Measurements from ENCODE around the gene TAF5L. TPM values are rescaled to one million over a fixed set of nuclear protein-coding genes. Genes with fewer than 3 reads are reported as not detected.

TAF5L gene
- polyA plus RNA-seq, 2 of the 4 experiments (the other 2 are of a cell fraction), result 17.4 to 25.0 TPM

- TF ChIP-seq CHD4 (IDR thresholded peaks at IDR 0.05; ENCODE audit: borderline replicate concordance) (no peak), PHF8 (IDR thresholded peaks at IDR 0.05; ENCODE audit: borderline replicate concordance, low read depth) (no peak), HES2 (IDR thresholded peaks at IDR 0.05) (no peak), CBX8 (IDR thresholded peaks at IDR 0.05) (no peak)
Measured at GRCh38 chr1:229563701-229564100, 62.2 kb downstream of the TAF5L start (continued).

- POLR2A ChIA-PET, result no interaction called here
- H3K4me3 ChIP-seq, result no peak overlapping the region
- H3K27ac ChIP-seq, result no peak overlapping the region
- TF ChIP-seq BHLHE40 (IDR thresholded peaks at IDR 0.05; ENCODE audit: low read depth, low read length), result no peak
- no peak for TF ChIP-seq KDM1A (IDR thresholded peaks at IDR 0.05; ENCODE audit: low read depth)
- TF ChIP-seq HOXA7 (CRISPR knock-in tag; IDR thresholded peaks at IDR 0.05), result no peak
- no peak for TF ChIP-seq HES2 (IDR thresholded peaks at IDR 0.05)
- TF ChIP-seq ZFP36 (IDR thresholded peaks at IDR 0.05; ENCODE audit: borderline replicate concordance, partially characterized antibody), result no peak
- no peak for TF ChIP-seq EHMT2 (IDR thresholded peaks at IDR 0.05; ENCODE audit: low read depth)
- no peak for TF ChIP-seq E2F6 (IDR thresholded peaks at IDR 0.05; ENCODE audit: borderline replicate concordance, low read depth)
- TF ChIP-seq MAX (IDR thresholded peaks at IDR 0.05), result no peak
- TF ChIP-seq RFX5 (IDR thresholded peaks at IDR 0.05), result no peak
- no peak for TF ChIP-seq KDM5A (IDR thresholded peaks at IDR 0.05)
- no peak for TF ChIP-seq ESRRA (IDR thresholded peaks at IDR 0.05; ENCODE audit: borderline replicate concordance, low read length)
- no peak for TF ChIP-seq ZC3H11A (IDR thresholded peaks at IDR 0.05)
- no peak for TF ChIP-seq HOXB13 (CRISPR knock-in tag; IDR thresholded peaks at IDR 0.05; ENCODE audit: low read depth)
- TF ChIP-seq FOXS1 (CRISPR knock-in tag; IDR thresholded peaks at IDR 0.05), result no peak
- DNase-seq (ENCODE audit: low read depth in 1 of 2, low spot score in 1 of 2) (no peak), ATAC-seq (no peak), FAIRE-seq (no peak)
- H3K9me3 ChIP-seq, result no peaks in the 10 kb centered on the region
- CTCF ChIA-PET, result no interaction called here
- 0 out of 3 replicates have a peak, but pooled peaks cover 5% of the 10 kb centered on the region for H3K4me1 ChIP-seq
- 56% methylated on average over 7 of the region's 7 CpGs for WGBS (ENCODE audit: missing lambda C conversion rate)
- no peak overlapping the region for H3K4me2 ChIP-seq
Measured at GRCh38 chr1:229563241-229563640, 62.7 kb downstream of the TAF5L start.

GRCh38 chr1:229562686-229563085 lies 63.2 kb downstream of the TAF5L start:
- WGBS (ENCODE audit: missing lambda C conversion rate), result 67% methylated on average over 3 of the region's 3 CpGs
- no peak for TF ChIP-seq PBX3 (IDR thresholded peaks at IDR 0.05)
- no peak for TF ChIP-seq MAFK (IDR thresholded peaks at IDR 0.05; ENCODE audit: partially characterized antibody)
- no peak for TF ChIP-seq ATOH8 (CRISPR knock-in tag; IDR thresholded peaks at IDR 0.05; ENCODE audit: low read depth)
- TF ChIP-seq NR3C1 (IDR thresholded peaks at IDR 0.05), result no peak
- no peak for TF ChIP-seq CTCF (IDR thresholded peaks at IDR 0.05)
- no peak for TF ChIP-seq TP53 (CRISPR knock-in tag; IDR thresholded peaks at IDR 0.05)
- TF ChIP-seq MAZ (IDR thresholded peaks at IDR 0.05; ENCODE audit: borderline replicate concordance, low read depth, low read length), result no peak
- no peak for TF ChIP-seq HMGXB4 (CRISPR knock-in tag; IDR thresholded peaks at IDR 0.05; ENCODE audit: borderline replicate concordance)
- TF ChIP-seq EHF (CRISPR knock-in tag; IDR thresholded peaks at IDR 0.05), result no peak
- no peak for TF ChIP-seq RAD21 (conservative IDR thresholded peaks at IDR 0.05 in 1 of 2, IDR thresholded peaks at IDR 0.05 in 1 of 2)
- TF ChIP-seq HDAC2 (IDR thresholded peaks at IDR 0.05), result no peak
- TF ChIP-seq TFCP2L1 (CRISPR knock-in tag; IDR thresholded peaks at IDR 0.05), result no peak
- TF ChIP-seq ZFP36 (IDR thresholded peaks at IDR 0.05; ENCODE audit: borderline replicate concordance, partially characterized antibody), result no peak
- no peak for TF ChIP-seq EHMT2 (IDR thresholded peaks at IDR 0.05; ENCODE audit: low read depth)
- TF ChIP-seq CHD2 (IDR thresholded peaks at IDR 0.05; ENCODE audit: low read length, partially characterized antibody), result no peak
- no peak for TF ChIP-seq RARB (CRISPR knock-in tag; IDR thresholded peaks at IDR 0.05)

More at GRCh38 chr1:229562686-229563085, 63.2 kb downstream of the TAF5L start:
- FAIRE-seq, result no peak
- ATAC-seq, result no peak
- ChIA-PET CTCF (no interaction called here), POLR2A (no interaction called here)
- H3K4me3 ChIP-seq, result no peak overlapping the region
- H3K4me1 ChIP-seq, result 0 out of 3 replicates have a peak, but pooled peaks cover 5% of the 10 kb centered on the region
- no peaks in the 10 kb centered on the region for H3K9me3 ChIP-seq
- no peak overlapping the region for H3K27ac ChIP-seq
- DNase-seq (ENCODE audit: low read depth in 1 of 2, low spot score in 1 of 2), result no peak
- no peak overlapping the region for H3K4me2 ChIP-seq

Data from A549 (cell line).